Inflammatory macrophage (primary cell): Measurements from ENCODE around the gene P3R3URF.

ENCODE experiments used
- DNase-seq, 2 donors: peaks; one replicate each; pipeline ENCODE4 v3.0.0-alpha.2; 2020 to 2022

The P3R3URF gene

GRCh38 chr1:46131712-46132528 lies 44.4 kb downstream of the P3R3URF start:
- peak in 1 of 2 donors; percentile 11 for DNase-seq

GRCh38 chr1:46131093-46131492 lies 45.2 kb downstream of the P3R3URF start:
- no peak for DNase-seq

- no peak for DNase-seq
Observed at GRCh38 chr1:46130606-46131005, 45.7 kb downstream of the P3R3URF start.

GRCh38 chr1:46130121-46130520 lies 46.2 kb downstream of the P3R3URF start:
- DNase-seq: no peak

GRCh38 chr1:46128344-46128743 lies 47.9 kb downstream of the P3R3URF start:
- no peak for DNase-seq
